ENCODE data around the gene ISM1. TPM values are rescaled to one million over a fixed set of nuclear protein-coding genes. Genes with fewer than 3 reads are reported as not detected.
A peak's percentile ranks its signal among the peaks of the same experiment; 100 is the strongest.

ISM1 gene
- total and polyA plus RNA-seq, 8 donors: 0.25 to 14.3 (median 0.97) TPM; not detected in 2

GRCh38 chr20:13260650-13261279 is 39.7 kb downstream of the ISM1 start:
- Histone ChIP-seq H3K9me3 (no peaks in the 10 kb centered on the region), H3K36me3 (no peaks in the 10 kb centered on the region), H3K27me3 (no peaks in the 10 kb centered on the region), H3K27ac (no peak overlapping the region), H3K4me1 (no peaks in the 10 kb centered on the region), H3K4me3 (no peak overlapping the region)
- WGBS, 5 donors: 83 to 90% (median 89%) methylated on average over 7 of the region's 7 CpGs
- no peak for TF ChIP-seq POLR2AphosphoS5 (IDR thresholded peaks at IDR 0.05)
- TF ChIP-seq CTCF (IDR thresholded peaks at IDR 0.05): no peak
- no peak for TF ChIP-seq POLR2A (IDR thresholded peaks at IDR 0.05)
- intact Hi-C loops (cut with DNase I; ENCODE audit: low total_unique reads): no loop called here
- DNase-seq: no peak

- no peaks in the 10 kb centered on the region for H3K9me3 ChIP-seq
- intact Hi-C loops (cut with DNase I; ENCODE audit: low total_unique reads): no loop called here
- no peaks in the 10 kb centered on the region for H3K27me3 ChIP-seq
- 69 to 82% (median 77%) methylated on average over 8 of the region's 8 CpGs for WGBS, 5 donors
- no peak overlapping the region for H3K4me3 ChIP-seq
- TF ChIP-seq POLR2AphosphoS5 (IDR thresholded peaks at IDR 0.05) (no peak), CTCF (IDR thresholded peaks at IDR 0.05) (peak in 4 of 7 experiments; percentile 33 to 52 (median 38))
- DNase-seq: peak; percentile 43 to 66
- H3K4me1 ChIP-seq: no peaks in the 10 kb centered on the region
- H3K36me3 ChIP-seq: no peaks in the 10 kb centered on the region
- no peak overlapping the region for H3K27ac ChIP-seq
Observed at GRCh38 chr20:13261460-13262301, 40.6 kb downstream of the ISM1 start.

GRCh38 chr20:13262302-13262650 is 41.2 kb downstream of the ISM1 start:
- Histone ChIP-seq H3K27me3 (no peaks in the 10 kb centered on the region), H3K4me1 (no peaks in the 10 kb centered on the region), H3K36me3 (no peaks in the 10 kb centered on the region), H3K4me3 (no peak overlapping the region), H3K9me3 (no peaks in the 10 kb centered on the region), H3K27ac (no peak overlapping the region)
- no peak for TF ChIP-seq CTCF (IDR thresholded peaks at IDR 0.05)
- intact Hi-C loops (cut with DNase I; ENCODE audit: low total_unique reads): no loop called here
- 68 to 80% (median 75%) methylated on average over 2 of the region's 2 CpGs for WGBS, 5 donors
- DNase-seq: no peak

- intact Hi-C loops (cut with DNase I; ENCODE audit: low total_unique reads): no loop called here
Observed at GRCh38 chr20:13262671-13263360, 41.7 kb downstream of the ISM1 start.

More at GRCh38 chr20:13262671-13263360, 41.7 kb downstream of the ISM1 start:
- no peak for DNase-seq
- no peak overlapping the region for H3K4me3 ChIP-seq
- TF ChIP-seq POLR2A (IDR thresholded peaks at IDR 0.05): no peak
- no peak for TF ChIP-seq CTCF (IDR thresholded peaks at IDR 0.05)
- no peak for TF ChIP-seq EP300 (IDR thresholded peaks at IDR 0.05)
- H3K4me1 ChIP-seq: no peaks in the 10 kb centered on the region
- H3K27ac ChIP-seq: no peak overlapping the region
- H3K36me3 ChIP-seq: no peaks in the 10 kb centered on the region
- no peaks in the 10 kb centered on the region for H3K9me3 ChIP-seq
- 57 to 70% (median 61%) methylated on average over 7 to 9 of the region's 9 CpGs for WGBS, 5 donors
- H3K27me3 ChIP-seq: no peaks in the 10 kb centered on the region

Data from stomach (tissue), 9 donors.